ENCODE data around the gene ROMO1. TPM values are rescaled to one million over a fixed set of nuclear protein-coding genes. Genes with fewer than 3 reads are reported as not detected.

Gene ROMO1
- total RNA-seq, 4 donors from 2014 or later: 64.7 to 402 (median 229) TPM

- Histone ChIP-seq H3K36me3 (peaks cover 98 to 100% of the 10 kb centered on the region in 2 donors), H3K4me1 (no peaks in the 10 kb centered on the region)
- WGBS, 2 donors: 74 to 86% methylated on average over 13 of the region's 13 CpGs
Measured at GRCh38 chr20:35724321-35725230, 25.4 kb downstream of the ROMO1 start.

GRCh38 chr20:35726842-35727711 lies 27.9 kb downstream of the ROMO1 start:
- 94% methylated on average over 20 of the region's 20 CpGs for WGBS, 2 donors
- H3K9me3 ChIP-seq: no peaks in the 10 kb centered on the region
- H3K4me1 ChIP-seq: no peaks in the 10 kb centered on the region
- TF ChIP-seq CTCF (IDR thresholded peaks at IDR 0.05): no peak
- TF ChIP-seq POLR2A (IDR thresholded peaks at IDR 0.05): no peak
- H3K27me3 ChIP-seq: no peaks in the 10 kb centered on the region
- intact Hi-C loops (cut with DNase I): no loop called here
- DNase-seq: no peak
- H3K36me3 ChIP-seq: peaks cover 98 to 100% of the 10 kb centered on the region in 2 donors
- no peak overlapping the region for H3K27ac ChIP-seq
- no peak overlapping the region for H3K4me3 ChIP-seq (replicated peaks in 1 of 3)

More at GRCh38 chr20:35724321-35725230, 25.4 kb downstream of the ROMO1 start:
- intact Hi-C loops (cut with DNase I): no loop called here
- Histone ChIP-seq H3K27ac (no peak overlapping the region), H3K4me3 (replicated peaks in 1 of 3) (no peak overlapping the region), H3K27me3 (no peaks in the 10 kb centered on the region), H3K9me3 (no peaks in the 10 kb centered on the region)
- no peak for DNase-seq
- TF ChIP-seq CTCF (IDR thresholded peaks at IDR 0.05) (no peak), POLR2A (IDR thresholded peaks at IDR 0.05) (no peak)

GRCh38 chr20:35729283-35729807 lies 30.1 kb downstream of the ROMO1 start:
- 84 to 88% methylated on average over 7 of the region's 7 CpGs for WGBS, 2 donors
- intact Hi-C loops (cut with DNase I): no loop called here
- Histone ChIP-seq H3K36me3 (peaks cover 95 to 98% of the 10 kb centered on the region in 2 donors), H3K4me1 (peaks cover 0 to 4% of the 10 kb centered on the region in 2 donors), H3K27ac (no peak overlapping the region), H3K4me3 (replicated peaks in 1 of 3) (no peak overlapping the region), H3K9me3 (no peaks in the 10 kb centered on the region), H3K27me3 (no peaks in the 10 kb centered on the region)
- TF ChIP-seq POLR2A (IDR thresholded peaks at IDR 0.05) (no peak), CTCF (IDR thresholded peaks at IDR 0.05) (no peak)
- no peak for DNase-seq

- WGBS, 2 donors: 68 to 77% methylated on average over 2 of the region's 2 CpGs
- TF ChIP-seq POLR2A (IDR thresholded peaks at IDR 0.05): no peak
- no peak for TF ChIP-seq CTCF (IDR thresholded peaks at IDR 0.05)
- H3K4me1 ChIP-seq: peaks cover 0 to 10% of the 10 kb centered on the region in 2 donors
- H3K9me3 ChIP-seq: no peaks in the 10 kb centered on the region
- DNase-seq: no peak
- no peaks in the 10 kb centered on the region for H3K27me3 ChIP-seq
- H3K4me3 ChIP-seq (replicated peaks in 1 of 3): no peak overlapping the region
- intact Hi-C loops (cut with DNase I): no loop called here
- H3K27ac ChIP-seq: no peak overlapping the region
- H3K36me3 ChIP-seq: peaks cover 95 to 98% of the 10 kb centered on the region in 2 donors
Measured at GRCh38 chr20:35729836-35730582, 30.8 kb downstream of the ROMO1 start.
